Measurements from ENCODE around the gene ARMH3.

DNA sequence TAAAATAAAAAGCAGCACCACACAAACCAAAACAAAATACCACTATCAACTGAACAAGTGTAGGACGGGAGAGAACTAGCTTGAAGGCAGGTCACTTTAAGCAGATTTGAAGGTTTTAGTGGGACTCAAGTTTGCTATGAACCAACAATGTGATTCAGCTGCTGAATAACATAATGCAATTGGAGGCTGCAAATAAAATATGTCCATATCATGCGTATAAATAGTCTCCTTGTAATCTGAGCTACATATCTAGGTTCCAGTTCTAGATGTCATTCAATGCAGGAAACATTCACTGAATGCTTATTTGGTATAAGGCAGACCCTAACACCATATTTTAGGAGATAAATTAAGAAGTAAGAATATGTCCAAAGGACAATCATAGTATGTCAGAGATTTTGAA, 130.9 kb downstream of the ARMH3 start:
- TF ChIP-seq, protein P1, sequence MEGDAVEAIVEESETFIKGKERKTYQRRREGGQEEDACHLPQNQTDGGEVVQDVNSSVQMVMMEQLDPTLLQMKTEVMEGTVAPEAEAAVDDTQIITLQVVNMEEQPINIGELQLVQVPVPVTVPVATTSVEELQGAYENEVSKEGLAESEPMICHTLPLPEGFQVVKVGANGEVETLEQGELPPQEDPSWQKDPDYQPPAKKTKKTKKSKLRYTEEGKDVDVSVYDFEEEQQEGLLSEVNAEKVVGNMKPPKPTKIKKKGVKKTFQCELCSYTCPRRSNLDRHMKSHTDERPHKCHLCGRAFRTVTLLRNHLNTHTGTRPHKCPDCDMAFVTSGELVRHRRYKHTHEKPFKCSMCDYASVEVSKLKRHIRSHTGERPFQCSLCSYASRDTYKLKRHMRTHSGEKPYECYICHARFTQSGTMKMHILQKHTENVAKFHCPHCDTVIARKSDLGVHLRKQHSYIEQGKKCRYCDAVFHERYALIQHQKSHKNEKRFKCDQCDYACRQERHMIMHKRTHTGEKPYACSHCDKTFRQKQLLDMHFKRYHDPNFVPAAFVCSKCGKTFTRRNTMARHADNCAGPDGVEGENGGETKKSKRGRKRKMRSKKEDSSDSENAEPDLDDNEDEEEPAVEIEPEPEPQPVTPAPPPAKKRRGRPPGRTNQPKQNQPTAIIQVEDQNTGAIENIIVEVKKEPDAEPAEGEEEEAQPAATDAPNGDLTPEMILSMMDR (conservative IDR thresholded peaks at IDR 0.05; ENCODE audit: low read depth in 2 of 2), result no peak
- TF ChIP-seq POLR2AphosphoS5 (IDR thresholded peaks at IDR 0.05; ENCODE audit: low read depth) (no peak), EZH2phosphoT487 (IDR thresholded peaks at IDR 0.05; ENCODE audit: unreplicated experiment) (no peak), EZH2 (IDR thresholded peaks at IDR 0.05; ENCODE audit: low read depth, unreplicated experiment) (no peak), ZNF331 (CRISPR knock-in tag; IDR thresholded peaks at IDR 0.05; ENCODE audit: low read depth) (no peak), JUNB (IDR thresholded peaks at IDR 0.05; ENCODE audit: unreplicated experiment) (no peak), STAT1 (IDR thresholded peaks at IDR 0.05; ENCODE audit: unreplicated experiment) (no peak), CREB1 (CRISPR knock-in tag; IDR thresholded peaks at IDR 0.05; ENCODE audit: low read depth) (no peak)
- TF ChIP-seq, protein P2, sequence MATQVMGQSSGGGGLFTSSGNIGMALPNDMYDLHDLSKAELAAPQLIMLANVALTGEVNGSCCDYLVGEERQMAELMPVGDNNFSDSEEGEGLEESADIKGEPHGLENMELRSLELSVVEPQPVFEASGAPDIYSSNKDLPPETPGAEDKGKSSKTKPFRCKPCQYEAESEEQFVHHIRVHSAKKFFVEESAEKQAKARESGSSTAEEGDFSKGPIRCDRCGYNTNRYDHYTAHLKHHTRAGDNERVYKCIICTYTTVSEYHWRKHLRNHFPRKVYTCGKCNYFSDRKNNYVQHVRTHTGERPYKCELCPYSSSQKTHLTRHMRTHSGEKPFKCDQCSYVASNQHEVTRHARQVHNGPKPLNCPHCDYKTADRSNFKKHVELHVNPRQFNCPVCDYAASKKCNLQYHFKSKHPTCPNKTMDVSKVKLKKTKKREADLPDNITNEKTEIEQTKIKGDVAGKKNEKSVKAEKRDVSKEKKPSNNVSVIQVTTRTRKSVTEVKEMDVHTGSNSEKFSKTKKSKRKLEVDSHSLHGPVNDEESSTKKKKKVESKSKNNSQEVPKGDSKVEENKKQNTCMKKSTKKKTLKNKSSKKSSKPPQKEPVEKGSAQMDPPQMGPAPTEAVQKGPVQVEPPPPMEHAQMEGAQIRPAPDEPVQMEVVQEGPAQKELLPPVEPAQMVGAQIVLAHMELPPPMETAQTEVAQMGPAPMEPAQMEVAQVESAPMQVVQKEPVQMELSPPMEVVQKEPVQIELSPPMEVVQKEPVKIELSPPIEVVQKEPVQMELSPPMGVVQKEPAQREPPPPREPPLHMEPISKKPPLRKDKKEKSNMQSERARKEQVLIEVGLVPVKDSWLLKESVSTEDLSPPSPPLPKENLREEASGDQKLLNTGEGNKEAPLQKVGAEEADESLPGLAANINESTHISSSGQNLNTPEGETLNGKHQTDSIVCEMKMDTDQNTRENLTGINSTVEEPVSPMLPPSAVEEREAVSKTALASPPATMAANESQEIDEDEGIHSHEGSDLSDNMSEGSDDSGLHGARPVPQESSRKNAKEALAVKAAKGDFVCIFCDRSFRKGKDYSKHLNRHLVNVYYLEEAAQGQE (IDR thresholded peaks at IDR 0.05; ENCODE audit: unreplicated experiment), result no peak
- TF ChIP-seq, protein P3, sequence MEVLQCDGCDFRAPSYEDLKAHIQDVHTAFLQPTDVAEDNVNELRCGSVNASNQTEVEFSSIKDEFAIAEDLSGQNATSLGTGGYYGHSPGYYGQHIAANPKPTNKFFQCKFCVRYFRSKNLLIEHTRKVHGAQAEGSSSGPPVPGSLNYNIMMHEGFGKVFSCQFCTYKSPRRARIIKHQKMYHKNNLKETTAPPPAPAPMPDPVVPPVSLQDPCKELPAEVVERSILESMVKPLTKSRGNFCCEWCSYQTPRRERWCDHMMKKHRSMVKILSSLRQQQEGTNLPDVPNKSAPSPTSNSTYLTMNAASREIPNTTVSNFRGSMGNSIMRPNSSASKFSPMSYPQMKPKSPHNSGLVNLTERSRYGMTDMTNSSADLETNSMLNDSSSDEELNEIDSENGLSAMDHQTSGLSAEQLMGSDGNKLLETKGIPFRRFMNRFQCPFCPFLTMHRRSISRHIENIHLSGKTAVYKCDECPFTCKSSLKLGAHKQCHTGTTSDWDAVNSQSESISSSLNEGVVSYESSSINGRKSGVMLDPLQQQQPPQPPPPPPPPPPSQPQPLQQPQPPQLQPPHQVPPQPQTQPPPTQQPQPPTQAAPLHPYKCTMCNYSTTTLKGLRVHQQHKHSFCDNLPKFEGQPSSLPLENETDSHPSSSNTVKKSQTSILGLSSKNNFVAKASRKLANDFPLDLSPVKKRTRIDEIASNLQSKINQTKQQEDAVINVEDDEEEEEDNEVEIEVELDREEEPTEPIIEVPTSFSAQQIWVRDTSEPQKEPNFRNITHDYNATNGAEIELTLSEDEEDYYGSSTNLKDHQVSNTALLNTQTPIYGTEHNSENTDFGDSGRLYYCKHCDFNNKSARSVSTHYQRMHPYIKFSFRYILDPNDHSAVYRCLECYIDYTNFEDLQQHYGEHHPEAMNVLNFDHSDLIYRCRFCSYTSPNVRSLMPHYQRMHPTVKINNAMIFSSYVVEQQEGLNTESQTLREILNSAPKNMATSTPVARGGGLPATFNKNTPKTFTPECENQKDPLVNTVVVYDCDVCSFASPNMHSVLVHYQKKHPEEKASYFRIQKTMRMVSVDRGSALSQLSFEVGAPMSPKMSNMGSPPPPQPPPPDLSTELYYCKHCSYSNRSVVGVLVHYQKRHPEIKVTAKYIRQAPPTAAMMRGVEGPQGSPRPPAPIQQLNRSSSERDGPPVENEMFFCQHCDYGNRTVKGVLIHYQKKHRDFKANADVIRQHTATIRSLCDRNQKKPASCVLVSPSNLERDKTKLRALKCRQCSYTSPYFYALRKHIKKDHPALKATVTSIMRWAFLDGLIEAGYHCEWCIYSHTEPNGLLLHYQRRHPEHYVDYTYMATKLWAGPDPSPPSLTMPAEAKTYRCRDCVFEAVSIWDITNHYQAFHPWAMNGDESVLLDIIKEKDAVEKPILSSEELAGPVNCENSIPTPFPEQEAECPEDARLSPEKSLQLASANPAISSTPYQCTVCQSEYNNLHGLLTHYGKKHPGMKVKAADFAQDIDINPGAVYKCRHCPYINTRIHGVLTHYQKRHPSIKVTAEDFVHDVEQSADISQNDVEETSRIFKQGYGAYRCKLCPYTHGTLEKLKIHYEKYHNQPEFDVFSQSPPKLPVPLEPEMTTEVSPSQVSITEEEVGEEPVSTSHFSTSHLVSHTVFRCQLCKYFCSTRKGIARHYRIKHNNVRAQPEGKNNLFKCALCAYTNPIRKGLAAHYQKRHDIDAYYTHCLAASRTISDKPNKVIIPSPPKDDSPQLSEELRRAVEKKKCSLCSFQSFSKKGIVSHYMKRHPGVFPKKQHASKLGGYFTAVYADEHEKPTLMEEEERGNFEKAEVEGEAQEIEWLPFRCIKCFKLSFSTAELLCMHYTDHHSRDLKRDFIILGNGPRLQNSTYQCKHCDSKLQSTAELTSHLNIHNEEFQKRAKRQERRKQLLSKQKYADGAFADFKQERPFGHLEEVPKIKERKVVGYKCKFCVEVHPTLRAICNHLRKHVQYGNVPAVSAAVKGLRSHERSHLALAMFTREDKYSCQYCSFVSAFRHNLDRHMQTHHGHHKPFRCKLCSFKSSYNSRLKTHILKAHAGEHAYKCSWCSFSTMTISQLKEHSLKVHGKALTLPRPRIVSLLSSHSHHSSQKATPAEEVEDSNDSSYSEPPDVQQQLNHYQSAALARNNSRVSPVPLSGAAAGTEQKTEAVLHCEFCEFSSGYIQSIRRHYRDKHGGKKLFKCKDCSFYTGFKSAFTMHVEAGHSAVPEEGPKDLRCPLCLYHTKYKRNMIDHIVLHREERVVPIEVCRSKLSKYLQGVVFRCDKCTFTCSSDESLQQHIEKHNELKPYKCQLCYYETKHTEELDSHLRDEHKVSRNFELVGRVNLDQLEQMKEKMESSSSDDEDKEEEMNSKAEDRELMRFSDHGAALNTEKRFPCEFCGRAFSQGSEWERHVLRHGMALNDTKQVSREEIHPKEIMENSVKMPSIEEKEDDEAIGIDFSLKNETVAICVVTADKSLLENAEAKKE (CRISPR knock-in tag; IDR thresholded peaks at IDR 0.05), result no peak
